HuH-7.5 (cell line): ENCODE measurements around the gene ACSF3.

Source experiments
- DNase-seq: peaks from one replicate; pipeline ENCODE4 v3.0.0; 2011; ENCODE audit warnings: low spot score

Gene ACSF3

GRCh38 chr16:89093602-89094251, at the start of gene ACSF3:
Gene ACSF3, plus strand, starts transcription at chr16:89093852. Its CDS starts 6,830 bp downstream, at chr16:89100682.
- DNase-seq = peak; percentile 95

GRCh38 chr16:89044418-89045180, 49.1 kb upstream of the ACSF3 start:
- no peak for DNase-seq

GRCh38 chr16:89045181-89045815, 48.4 kb upstream of the ACSF3 start:
- no peak for DNase-seq

GRCh38 chr16:89045881-89046280, 47.8 kb upstream of the ACSF3 start:
- no peak for DNase-seq

- DNase-seq = no peak
These were observed 47.2 kb upstream of the ACSF3 start for GRCh38 chr16:89046491-89046890.

GRCh38 chr16:89047331-89048089, 46.1 kb upstream of the ACSF3 start:
- DNase-seq = no peak

- DNase-seq = no peak
These were observed 45.4 kb upstream of the ACSF3 start for GRCh38 chr16:89048090-89048725.

GRCh38 chr16:89048871-89049422, 44.7 kb upstream of the ACSF3 start:
- DNase-seq = no peak

- no peak for DNase-seq
These were observed 44.1 kb upstream of the ACSF3 start for GRCh38 chr16:89049484-89050118.

GRCh38 chr16:89050119-89050867, 43.4 kb upstream of the ACSF3 start:
- DNase-seq = no peak

GRCh38 chr16:89050868-89051311, 42.8 kb upstream of the ACSF3 start:
- DNase-seq = no peak

- DNase-seq = no peak
These were observed 42.0 kb upstream of the ACSF3 start for GRCh38 chr16:89051521-89052166.

- DNase-seq = no peak
These were observed 41.3 kb upstream of the ACSF3 start for GRCh38 chr16:89052191-89052889.

GRCh38 chr16:89052890-89053724, 40.5 kb upstream of the ACSF3 start:
- peak; percentile 85 for DNase-seq

- DNase-seq = no peak
These were observed 40.0 kb upstream of the ACSF3 start for GRCh38 chr16:89053725-89054029.

- no peak for DNase-seq
These were observed 39.4 kb upstream of the ACSF3 start for GRCh38 chr16:89054261-89054661.

- no peak for DNase-seq
These were observed 38.9 kb upstream of the ACSF3 start for GRCh38 chr16:89054714-89055113.

- DNase-seq = no peak
These were observed 38.3 kb upstream of the ACSF3 start for GRCh38 chr16:89055313-89055712.
